ENCODE results near the gene LTB4R.
A peak's percentile ranks its signal among the peaks of the same experiment; 100 is the strongest.

Gene LTB4R

DNA sequence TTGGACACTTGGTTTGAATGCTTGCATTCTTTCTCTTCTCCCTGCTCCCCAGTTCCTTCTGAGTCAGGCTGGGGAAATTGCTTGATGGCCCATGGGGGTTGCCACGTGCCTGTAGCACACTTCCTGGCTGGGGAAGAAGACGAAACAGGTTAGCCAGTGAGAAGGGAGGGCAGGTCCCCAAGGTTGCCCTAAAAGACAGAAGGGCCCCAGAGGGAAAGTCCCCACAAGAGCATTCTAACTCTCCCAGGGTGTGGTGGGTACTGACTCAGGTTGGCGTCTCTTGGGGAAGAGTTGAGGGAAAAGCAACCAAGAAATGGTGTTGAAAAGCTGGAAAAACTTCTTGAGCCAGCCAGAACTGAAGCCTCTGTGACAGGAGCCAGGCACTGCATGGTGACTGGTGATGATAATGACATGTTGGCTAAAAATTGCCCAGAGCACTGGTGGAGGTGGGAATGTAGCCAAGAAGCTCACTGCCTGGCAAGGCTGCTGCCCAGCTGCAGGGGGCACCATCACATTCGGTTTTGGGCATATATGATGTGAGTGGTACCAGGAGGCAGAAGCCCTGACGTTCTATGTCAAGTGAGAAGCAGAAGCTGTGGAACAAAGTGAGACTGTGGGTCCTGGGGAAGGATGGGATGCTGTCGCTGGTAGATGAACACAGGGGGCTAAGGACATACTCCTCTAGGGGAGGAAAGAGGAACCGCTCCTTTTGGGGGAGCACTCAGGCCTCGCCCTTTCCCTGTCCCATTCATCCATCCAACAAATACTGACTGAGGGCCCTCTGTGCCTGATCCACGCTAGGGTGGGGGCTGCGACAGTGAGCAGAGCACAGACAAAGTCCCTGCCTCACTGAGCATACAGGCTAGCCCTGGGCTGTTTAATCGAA is 31.8 kb upstream of the LTB4R start:
- no peak for DNase-seq

DNA sequence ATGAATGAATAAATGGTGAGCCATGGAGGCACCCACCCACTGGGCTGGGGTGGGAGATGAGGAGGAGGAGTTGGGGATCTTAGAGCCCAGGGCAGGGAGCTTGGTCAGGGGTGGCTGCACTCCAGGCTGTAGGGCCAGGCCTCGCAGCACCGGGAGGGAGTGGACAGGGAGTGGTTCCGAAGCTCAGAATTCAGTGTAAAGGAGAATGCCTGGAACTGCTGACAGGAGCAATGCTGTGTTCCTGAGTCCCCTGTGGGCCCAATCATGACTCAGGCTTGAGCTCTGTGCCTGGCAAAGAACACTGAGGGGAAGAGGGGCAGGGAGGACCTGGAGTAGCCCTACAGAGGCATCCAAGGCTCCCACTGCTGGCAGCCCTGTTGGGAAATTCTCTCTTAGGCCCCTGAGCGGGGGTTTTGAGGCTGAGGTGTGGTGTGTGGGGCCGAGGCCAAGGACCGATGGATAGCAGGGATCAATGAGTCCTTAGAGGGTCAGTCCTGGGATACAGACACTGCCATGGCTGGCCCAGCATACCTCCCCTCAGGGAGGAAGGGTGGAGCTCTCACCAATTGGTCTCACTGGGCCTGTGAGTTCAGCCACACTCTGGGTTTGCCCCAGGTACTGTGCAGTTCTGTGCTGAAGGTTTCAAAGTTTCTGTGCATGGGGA is 30.4 kb upstream of the LTB4R start:
- DNase-seq = no peak

DNA sequence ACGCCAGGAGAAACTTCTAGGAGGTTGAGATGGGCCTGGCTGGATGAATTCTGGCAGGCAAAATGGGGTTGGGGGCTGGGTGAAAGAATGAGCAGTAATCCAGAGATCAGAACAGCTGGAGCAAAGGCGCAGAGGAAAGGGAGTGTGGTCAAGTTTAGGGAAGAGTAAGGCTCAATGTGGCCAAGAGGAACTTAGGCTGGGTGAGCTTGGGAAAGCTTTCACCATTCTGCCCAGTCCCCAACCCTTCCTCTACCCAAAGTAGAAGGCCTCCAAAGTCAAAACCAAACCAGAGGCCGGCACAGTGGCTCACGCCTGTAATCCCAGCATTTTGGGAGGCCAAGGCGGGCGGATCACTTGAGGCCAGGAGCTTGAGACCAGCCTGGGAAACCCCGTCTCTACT is 29.7 kb upstream of the LTB4R start:
- no peak for DNase-seq

DNA sequence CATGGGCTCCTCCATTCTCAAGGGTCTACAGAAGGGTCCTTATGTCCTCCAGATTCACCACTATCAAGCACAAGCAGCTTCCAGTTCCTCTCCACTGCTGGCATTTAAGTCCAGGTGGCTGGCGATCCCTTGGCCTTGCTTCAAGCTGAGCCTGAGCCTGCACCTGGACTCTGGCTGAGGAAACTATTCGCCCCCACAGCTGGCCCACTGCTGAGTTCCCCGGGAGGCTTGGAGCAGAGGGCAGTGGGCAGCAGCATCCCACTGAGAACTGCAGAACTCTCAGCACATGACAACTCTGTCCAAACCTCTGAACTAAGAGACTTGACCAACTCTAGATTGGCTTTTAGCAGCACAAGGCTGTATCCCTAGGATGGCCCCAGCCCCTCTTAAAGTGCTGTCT is 28.6 kb upstream of the LTB4R start:
- no peak for DNase-seq

DNA sequence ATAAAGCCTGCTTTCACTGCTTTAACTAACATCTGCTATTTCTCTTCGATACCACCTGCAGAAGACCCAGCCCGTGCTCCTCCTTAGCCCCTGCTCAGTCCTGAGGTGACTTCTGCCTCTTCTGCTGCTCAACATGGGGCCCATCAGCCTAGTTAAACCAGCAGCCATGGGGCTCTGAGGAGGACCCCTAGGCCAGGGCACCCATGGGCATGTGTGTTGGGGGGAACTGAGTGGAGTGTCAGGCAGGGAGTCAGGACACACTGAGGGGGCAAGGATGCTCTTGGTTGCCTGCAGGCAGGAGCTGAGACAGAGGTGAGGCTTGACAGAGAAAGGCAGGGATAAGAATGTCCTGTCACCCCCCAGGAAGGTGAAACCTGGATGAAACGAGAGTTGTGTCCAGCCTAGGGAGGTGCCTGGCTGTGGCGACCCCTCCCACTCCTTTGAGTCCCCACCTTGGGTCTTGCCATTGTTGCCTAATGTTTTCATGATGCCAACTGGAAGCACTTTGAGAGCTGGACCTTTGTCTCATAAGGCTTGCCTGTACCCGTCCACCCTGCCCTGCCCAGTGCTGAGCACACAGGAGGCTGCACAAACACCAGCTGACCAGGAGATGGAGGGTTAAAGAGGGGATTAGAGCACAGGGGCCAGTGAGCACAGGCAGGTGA is 27.4 kb upstream of the LTB4R start:
- DNase-seq = no peak

DNA sequence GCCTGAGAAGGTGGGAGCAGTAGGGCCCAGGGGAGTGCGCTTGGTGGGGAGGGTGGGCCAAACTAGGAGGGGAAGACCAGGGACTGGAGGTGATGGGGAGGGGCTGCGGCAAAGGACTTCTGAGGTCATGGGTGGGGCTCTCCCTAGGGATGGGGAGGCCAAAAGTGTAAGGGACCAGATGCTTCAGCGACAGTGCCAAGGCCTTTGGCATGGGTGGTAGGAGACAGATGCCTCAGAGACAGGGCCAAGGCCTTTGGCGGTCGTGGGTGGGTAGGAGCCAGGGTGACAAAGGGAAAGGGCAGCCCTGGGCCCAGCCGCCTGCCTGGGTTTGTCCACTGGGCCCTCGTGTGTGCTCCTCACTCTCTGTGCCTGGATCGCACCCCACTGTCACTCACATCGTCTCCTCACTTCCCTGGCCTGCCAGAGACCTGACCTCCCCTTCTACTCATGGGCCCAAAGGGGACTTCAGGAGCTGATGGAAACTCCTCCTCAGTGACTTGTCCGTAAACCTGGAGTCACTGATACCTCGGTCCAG is 26.7 kb upstream of the LTB4R start:
- DNase-seq = no peak

DNA sequence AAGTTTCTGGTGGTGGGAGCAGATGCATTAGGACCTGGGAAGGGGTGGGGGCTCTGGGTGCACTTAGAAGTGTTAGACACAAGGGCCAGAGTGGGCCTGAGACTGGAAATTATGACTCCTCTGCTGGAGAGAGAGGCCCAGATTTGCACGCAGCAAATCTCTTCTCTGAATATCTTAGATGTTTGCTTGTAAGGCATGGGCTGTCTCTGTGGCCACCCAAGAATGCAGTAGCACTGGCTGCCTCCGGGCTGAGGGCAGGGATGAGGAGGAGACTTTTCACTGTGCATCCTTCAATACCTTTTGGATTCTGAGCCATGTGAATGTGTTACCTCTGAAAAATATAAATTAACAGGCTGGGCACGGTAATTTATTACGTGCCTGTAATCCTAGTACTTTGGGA is 26.0 kb upstream of the LTB4R start:
- DNase-seq = no peak

DNA sequence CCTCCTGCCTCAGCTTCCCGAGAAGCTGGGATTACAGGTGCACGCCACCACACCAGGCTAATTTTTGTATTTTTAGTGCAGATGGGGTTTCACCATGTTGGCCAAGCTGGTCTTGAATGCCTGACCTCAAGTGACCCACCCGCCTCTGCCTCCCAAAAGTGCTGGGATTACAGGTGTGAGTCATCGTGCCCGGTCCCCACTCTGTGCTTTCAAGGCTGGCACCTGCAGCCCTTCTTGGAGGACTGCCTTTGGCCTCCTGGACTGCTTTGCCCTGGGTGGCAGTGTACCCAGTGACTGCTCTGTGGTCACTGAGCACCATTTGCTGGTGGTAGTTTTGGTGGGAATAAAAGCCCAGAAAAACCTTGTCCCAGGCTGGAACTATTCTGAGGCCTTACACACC is 24.3 kb upstream of the LTB4R start:
- DNase-seq = no peak

DNA sequence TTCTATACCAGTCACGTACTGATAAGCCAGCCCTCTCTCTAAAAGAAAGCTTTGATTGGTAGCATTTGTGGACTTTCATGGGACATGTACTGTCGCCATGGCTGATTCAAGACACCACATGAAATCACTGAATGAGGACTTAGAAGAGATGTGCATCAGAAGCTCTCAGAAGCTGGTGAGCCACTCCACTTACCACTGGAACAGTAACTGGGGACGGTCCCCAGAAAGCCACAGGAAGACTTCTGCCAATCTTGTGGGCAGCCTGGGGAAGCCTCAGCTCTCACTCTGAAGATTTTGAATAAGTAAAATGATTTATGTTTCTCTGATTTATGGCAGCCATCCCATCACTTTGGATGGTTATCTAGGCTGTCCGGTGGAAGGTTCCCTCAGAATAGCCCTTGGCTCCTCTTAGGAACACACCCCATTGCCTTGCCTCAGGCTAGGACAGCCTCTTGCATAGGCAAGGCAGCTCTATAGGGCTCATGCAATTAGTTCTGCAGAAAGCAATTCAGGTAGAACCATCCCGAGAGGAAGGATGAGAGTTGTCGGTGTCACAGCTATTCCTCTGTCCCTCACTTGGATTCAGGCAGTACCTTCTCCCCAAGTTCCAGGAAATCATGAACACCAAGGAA is 21.5 kb upstream of the LTB4R start:
- no peak for DNase-seq

DNA sequence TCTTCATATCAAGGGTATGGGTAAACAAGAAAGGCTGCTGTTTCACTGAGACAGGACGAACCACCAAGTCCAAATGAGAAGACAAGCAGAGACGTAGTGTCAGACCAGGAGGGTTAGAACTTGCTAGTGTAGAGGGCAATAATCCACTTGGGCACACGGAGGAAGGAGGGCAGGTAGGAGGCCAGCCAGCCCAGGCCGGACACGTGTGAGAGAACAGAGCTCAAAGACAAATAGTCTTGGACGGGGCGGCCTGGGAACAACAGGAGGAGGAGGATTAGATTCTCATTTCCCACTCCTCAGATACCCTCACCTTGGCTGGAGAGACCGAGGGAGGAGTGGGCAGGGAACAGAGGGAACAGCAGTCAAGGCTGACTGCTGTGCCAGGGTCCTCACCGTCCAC is 20.6 kb upstream of the LTB4R start:
- no peak for DNase-seq

DNA sequence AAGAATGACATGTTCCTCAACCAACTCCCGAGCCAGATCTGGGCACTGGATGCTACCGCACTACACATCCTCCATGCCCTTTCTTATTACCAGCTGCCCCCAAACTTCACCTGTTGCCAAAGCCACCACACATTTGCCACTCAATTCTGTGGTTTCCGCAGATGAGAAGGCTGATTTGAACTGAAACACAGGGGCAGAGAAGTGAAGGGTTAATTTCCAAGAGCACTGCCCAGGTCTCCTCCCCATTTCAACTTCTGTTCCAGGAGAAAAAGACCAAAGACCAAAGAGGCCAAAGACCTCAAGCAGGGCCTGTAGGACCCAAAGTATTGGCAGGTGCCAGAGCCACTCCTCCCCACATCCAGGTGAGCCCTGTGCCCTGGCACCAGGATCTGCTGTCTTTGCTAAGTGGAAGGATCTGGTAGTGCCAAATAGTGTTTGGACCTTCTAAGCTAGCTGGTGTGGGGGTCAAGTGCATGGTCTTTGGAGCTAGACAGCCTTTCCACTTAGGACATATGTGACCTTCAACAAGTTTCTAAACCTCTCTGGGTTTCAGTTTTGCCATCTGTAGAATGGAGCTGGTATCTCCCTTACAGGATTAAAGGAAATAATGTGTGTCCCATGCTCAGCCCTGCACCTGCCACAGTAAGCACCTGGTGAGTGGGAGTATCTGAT is 19.7 kb upstream of the LTB4R start:
- DNase-seq = no peak

DNA sequence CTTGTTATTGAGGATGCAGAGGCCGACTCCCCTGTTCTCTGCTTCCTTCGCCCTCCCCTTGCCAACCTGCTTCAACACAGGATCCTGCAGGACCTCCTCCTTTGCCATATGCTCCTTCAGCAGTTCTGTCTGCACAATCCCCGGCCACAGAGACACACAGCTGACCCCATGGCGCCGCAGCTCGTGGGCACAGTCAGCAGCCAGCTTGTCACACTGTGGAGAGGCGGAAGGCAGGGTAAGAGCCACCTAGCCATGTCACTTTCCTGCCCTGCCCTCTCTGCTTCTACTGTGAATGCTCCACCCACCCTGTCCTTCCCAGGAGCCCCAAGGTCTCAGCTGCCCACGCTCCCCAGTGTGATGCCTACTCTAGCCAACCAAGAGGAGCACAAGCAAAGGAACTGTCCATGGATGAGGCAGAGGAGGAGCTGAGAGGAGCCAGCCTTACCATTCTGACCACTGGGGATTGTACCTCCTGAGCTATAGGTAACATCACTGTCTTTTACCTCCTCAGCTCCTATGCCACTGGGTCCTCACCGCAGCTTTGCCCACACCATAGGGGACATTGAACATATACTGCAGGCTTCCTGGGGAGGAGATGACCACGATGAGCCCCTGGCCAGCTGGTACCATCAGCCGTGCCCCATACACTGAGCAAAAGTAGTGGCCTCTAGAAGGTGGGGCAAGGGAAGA is 19.0 kb upstream of the LTB4R start:
- DNase-seq = no peak

DNA sequence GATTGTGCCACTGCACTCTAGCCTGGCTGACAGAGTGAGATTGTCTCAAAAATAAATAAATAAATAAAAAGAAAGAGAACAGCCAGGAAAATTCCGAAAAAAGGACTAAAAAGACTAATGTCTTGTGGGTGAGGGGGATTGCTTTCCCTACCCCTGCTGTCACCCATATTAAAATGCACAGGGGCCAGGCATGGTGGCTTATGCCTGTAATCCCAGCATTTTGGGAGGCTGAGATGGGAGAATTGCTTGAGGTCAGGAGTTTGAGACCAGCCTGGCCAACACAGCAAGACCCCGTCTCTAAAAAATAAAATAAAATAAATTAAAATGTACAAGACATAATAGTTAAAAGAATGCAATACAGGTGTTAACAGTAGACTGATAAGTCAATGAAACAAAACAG is 17.8 kb upstream of the LTB4R start:
- DNase-seq = no peak

DNA sequence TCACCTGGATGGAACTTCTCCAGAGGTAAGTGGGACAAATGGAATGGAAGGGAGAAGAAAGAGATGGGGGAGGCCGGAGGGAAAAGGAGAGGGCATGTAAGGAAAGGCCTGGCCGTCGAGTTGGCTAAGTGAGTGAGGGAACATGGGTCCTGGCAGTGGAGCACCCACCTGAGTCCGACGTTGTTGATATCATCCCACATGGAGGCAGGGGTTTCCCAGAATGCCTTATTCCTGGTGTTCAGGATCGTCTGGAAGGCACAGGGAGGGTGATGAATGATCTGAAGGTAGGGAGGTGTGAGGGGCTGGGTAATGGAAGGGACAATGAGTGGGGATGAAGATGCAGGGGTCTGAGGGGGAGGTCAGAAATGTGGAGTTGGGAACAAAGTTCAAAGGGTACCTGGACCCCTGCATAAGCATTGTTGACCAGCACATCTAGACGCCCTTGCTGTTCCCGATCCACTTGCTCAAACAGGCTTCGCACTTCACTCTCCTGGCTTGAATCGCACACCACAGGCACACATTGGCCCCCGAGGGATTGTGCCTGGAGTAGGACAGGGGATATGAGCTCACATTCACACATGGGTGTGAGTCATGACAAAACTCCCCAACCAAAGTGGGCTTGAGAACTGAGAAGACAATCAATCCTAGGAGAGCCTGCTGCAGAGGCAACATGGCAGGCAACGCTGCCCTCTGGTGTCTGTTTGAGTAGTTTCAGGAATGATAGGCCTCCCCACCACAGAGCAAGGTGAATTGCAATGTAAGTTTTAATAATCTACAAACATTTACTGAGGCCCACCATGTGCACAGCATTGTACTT is 14.8 kb upstream of the LTB4R start:
- DNase-seq = peak; percentile 18

DNA sequence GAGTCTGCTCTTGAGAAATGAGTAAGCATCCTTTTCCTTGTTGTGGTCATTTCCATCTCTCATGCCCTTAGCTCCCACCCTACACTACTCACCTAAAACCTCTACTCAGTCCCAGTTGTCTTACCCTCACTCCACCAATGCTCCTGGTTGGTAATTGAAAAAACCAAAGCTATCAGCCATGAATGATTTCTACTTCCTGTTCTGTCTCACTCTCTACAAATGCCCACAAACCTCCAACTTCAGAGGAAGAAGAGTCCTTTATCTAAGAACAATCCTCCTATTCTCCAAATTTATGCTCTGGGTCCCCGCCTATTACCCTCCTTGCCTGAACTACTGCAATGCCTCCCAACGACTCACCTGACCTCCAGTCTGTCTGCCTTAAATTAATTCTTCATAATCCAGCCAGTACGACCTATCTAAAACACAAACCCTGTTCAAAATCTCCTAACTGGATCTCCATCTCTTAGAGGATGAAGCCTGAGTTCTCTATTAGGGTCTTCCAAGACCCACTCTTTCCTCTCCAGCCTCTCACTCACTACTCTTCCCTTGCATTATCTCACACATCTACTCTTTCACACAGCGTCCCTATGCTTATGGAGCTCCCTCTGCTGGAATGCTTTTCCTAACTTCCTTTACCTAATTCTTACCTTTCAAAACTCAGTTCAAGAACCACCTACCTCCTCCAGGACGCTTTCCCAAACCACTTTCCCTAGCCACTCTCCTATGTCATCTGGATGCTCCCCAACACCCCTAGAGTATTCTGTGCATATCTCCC is 13.9 kb upstream of the LTB4R start:
- DNase-seq = no peak

DNA sequence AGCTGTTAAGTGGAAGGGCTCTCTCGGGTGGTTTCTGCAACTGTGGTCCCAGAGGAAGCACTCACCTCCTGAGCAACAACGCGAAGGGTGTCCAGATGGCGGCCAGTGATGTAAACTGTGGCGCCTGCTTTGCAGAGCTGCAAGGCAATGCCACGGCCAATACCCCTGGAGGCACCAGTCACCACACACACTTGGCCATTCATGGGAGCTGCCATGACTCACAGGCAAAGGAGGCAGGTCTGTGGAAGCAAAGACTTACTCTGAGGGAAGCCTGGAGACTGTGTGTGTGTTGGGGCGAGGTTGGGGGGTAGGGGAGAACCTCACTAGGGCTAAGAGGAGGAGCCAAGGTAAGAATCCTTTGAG is 12.4 kb upstream of the LTB4R start:
- no peak for DNase-seq

DNA sequence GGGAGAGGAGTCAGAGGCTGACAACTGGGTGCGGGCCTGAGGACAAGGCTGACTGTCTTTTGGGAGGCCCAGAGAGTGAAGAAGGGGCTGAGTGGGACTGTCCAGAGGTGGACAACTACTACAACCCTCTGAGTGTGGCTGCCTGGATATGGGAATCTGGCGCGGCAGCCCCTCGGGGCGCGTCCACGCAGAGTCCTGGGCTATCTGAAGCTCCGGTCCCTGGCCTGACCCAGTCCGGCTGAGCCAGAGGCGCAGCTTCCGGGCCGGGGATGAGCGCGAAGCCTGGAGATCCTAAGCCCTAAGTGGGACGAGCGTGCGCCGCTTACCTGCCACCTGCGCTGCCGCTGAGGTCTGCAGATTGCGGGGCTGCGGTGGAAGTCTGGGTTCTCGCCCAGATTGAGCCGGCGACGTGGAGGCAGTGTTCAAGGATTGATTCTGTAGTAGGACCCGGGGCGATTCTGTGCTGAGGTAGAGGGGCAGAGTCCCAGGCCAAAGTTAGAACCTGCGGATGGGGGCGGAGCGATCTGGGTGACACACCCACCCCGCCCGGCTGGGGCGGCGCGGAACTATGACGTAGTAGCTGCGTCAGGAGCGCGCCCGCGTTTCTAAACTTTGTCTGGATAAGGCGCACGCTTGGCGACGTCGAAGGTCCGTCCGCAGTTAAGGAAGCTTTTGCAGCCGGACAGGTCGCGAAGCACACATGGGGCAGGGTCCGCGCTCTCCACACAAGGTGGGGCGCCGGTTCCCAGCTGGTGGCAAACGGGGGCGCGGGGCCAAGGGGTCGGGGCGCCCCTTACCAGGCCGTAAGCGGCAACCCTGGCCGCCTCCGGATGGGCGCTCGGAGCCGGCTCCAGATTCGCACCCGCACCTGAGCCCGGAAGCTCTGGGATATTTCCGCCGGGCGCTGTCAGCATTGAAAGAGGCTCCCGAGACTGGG is 11.8 kb upstream of the LTB4R start, which contains the start of the genes DHRS1 and NOP9:
DHRS1 (minus strand) TSS at position 526 of the 937 bp plus-strand sequence. CDS start 674 bp downstream, outside the sequence.
NOP9 (plus strand) TSS at position 596 of the 937 bp plus-strand sequence; CDS start at position 701, 105 bp downstream.
- no peak for DNase-seq

DNA sequence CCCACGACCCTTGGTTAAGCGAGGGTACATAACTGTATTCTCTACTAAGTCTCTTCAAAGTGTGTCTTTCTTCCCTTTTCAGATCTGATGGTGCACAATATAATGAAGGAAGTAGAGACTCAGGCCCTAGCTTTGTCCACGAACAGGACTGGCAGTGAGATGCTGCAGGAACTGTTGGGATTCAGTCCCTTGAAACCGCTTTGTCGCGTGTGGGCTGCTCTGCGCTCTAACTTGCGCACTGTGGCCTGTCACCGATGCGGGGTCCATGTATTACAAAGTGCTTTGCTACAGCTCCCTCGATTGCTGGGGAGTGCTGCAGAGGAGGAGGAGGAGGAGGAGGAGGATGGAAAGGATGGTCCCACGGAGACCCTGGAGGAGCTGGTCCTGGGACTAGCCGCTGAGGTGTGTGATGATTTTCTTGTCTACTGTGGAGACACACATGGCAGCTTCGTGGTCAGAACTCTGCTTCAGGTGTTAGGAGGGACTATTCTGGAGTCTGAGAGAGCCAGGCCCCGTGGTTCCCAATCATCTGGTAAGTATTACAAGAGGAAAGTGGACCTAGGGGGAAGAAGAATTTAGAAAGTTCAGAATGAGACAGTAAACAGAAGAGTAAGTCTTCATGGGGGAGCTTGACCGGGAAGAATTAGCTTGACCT is 10.8 kb upstream of the LTB4R start:
- no peak for DNase-seq

All from SIG-M5 (cell line).